ENCODE results near the gene HHATL. TPM values are rescaled to one million over a fixed set of nuclear protein-coding genes. Genes with fewer than 3 reads are reported as not detected.

The HHATL gene
- polyA plus RNA-seq, 1 donor = 0.18 TPM

GRCh38 chr3:42681361-42682038, 21.1 kb downstream of the HHATL start:
- Histone ChIP-seq H3K27me3 (ENCODE audit: control insufficient read depth, insufficient read depth, low read length) (peaks cover 36% of the 10 kb centered on the region), H3K27ac (ENCODE audit: low read length) (no peak overlapping the region), H3K36me3 (ENCODE audit: control insufficient read depth, insufficient read depth, low read length) (no peaks in the 10 kb centered on the region), H3K4me3 (ENCODE audit: low read length) (no peak overlapping the region), H3K9me3 (ENCODE audit: control insufficient read depth, low read depth, low read length) (no peaks in the 10 kb centered on the region), H3K4me1 (ENCODE audit: control insufficient read depth, insufficient read depth, low read length) (no peaks in the 10 kb centered on the region)
- WGBS (ENCODE audit: insufficient coverage, low lambda C conversion rate) = no CpG with 5 or more reads among the region's 10 CpGs
- no peak for DNase-seq

GRCh38 chr3:42680806-42681205, 21.8 kb downstream of the HHATL start:
- peaks cover 29% of the 10 kb centered on the region for H3K27me3 ChIP-seq (ENCODE audit: control insufficient read depth, insufficient read depth, low read length)
- no peak for DNase-seq
- no peak overlapping the region for H3K27ac ChIP-seq (ENCODE audit: low read length)
- H3K4me1 ChIP-seq (ENCODE audit: control insufficient read depth, insufficient read depth, low read length) = no peaks in the 10 kb centered on the region
- H3K36me3 ChIP-seq (ENCODE audit: control insufficient read depth, insufficient read depth, low read length) = no peaks in the 10 kb centered on the region
- H3K9me3 ChIP-seq (ENCODE audit: control insufficient read depth, low read depth, low read length) = no peaks in the 10 kb centered on the region
- no CpG with 5 or more reads among the region's 4 CpGs for WGBS (ENCODE audit: insufficient coverage, low lambda C conversion rate)
- H3K4me3 ChIP-seq (ENCODE audit: low read length) = no peak overlapping the region

GRCh38 chr3:42680271-42680670, 22.3 kb downstream of the HHATL start:
- no peak for DNase-seq
- no peak overlapping the region for H3K27ac ChIP-seq (ENCODE audit: low read length)
- WGBS (ENCODE audit: insufficient coverage, low lambda C conversion rate) = no CpG with 5 or more reads among the region's 1 CpG
- H3K4me1 ChIP-seq (ENCODE audit: control insufficient read depth, insufficient read depth, low read length) = no peaks in the 10 kb centered on the region
- H3K27me3 ChIP-seq (ENCODE audit: control insufficient read depth, insufficient read depth, low read length) = peaks cover 24% of the 10 kb centered on the region
- no peak overlapping the region for H3K4me3 ChIP-seq (ENCODE audit: low read length)
- H3K9me3 ChIP-seq (ENCODE audit: control insufficient read depth, low read depth, low read length) = no peaks in the 10 kb centered on the region
- no peaks in the 10 kb centered on the region for H3K36me3 ChIP-seq (ENCODE audit: control insufficient read depth, insufficient read depth, low read length)

GRCh38 chr3:42678447-42678846, 24.2 kb downstream of the HHATL start:
- Histone ChIP-seq H3K4me3 (ENCODE audit: low read length) (no peak overlapping the region), H3K27ac (ENCODE audit: low read length) (no peak overlapping the region), H3K36me3 (ENCODE audit: control insufficient read depth, insufficient read depth, low read length) (no peaks in the 10 kb centered on the region), H3K4me1 (ENCODE audit: control insufficient read depth, insufficient read depth, low read length) (no peaks in the 10 kb centered on the region), H3K27me3 (ENCODE audit: control insufficient read depth, insufficient read depth, low read length) (peaks cover 14% of the 10 kb centered on the region), H3K9me3 (ENCODE audit: control insufficient read depth, low read depth, low read length) (no peaks in the 10 kb centered on the region)
- no CpG with 5 or more reads among the region's 2 CpGs for WGBS (ENCODE audit: insufficient coverage, low lambda C conversion rate)
- DNase-seq = no peak

GRCh38 chr3:42675909-42676308, 26.7 kb downstream of the HHATL start:
- Histone ChIP-seq H3K27ac (ENCODE audit: low read length) (no peak overlapping the region), H3K4me3 (ENCODE audit: low read length) (no peak overlapping the region), H3K9me3 (ENCODE audit: control insufficient read depth, low read depth, low read length) (no peaks in the 10 kb centered on the region), H3K4me1 (ENCODE audit: control insufficient read depth, insufficient read depth, low read length) (no peaks in the 10 kb centered on the region), H3K27me3 (ENCODE audit: control insufficient read depth, insufficient read depth, low read length) (peaks cover 7% of the 10 kb centered on the region), H3K36me3 (ENCODE audit: control insufficient read depth, insufficient read depth, low read length) (no peaks in the 10 kb centered on the region)
- no peak for DNase-seq
- 100% methylated on average over 1 of the region's 2 CpGs for WGBS (ENCODE audit: insufficient coverage, low lambda C conversion rate)

- no peaks in the 10 kb centered on the region for H3K9me3 ChIP-seq (ENCODE audit: control insufficient read depth, low read depth, low read length)
- H3K27ac ChIP-seq (ENCODE audit: low read length) = no peak overlapping the region
- H3K4me3 ChIP-seq (ENCODE audit: low read length) = no peak overlapping the region
- no peaks in the 10 kb centered on the region for H3K36me3 ChIP-seq (ENCODE audit: control insufficient read depth, insufficient read depth, low read length)
- H3K4me1 ChIP-seq (ENCODE audit: control insufficient read depth, insufficient read depth, low read length) = no peaks in the 10 kb centered on the region
- no CpG with 5 or more reads among the region's 3 CpGs for WGBS (ENCODE audit: insufficient coverage, low lambda C conversion rate)
- H3K27me3 ChIP-seq (ENCODE audit: control insufficient read depth, insufficient read depth, low read length) = peaks cover 3% of the 10 kb centered on the region
- no peak for DNase-seq
These were observed 28.5 kb downstream of the HHATL start for GRCh38 chr3:42674146-42674545.

GRCh38 chr3:42673082-42673481, 29.5 kb downstream of the HHATL start:
- no peak for DNase-seq
- Histone ChIP-seq H3K36me3 (ENCODE audit: control insufficient read depth, insufficient read depth, low read length) (no peaks in the 10 kb centered on the region), H3K4me1 (ENCODE audit: control insufficient read depth, insufficient read depth, low read length) (no peaks in the 10 kb centered on the region), H3K27me3 (ENCODE audit: control insufficient read depth, insufficient read depth, low read length) (peaks cover 6% of the 10 kb centered on the region), H3K4me3 (ENCODE audit: low read length) (no peak overlapping the region), H3K27ac (ENCODE audit: low read length) (no peak overlapping the region), H3K9me3 (ENCODE audit: control insufficient read depth, low read depth, low read length) (no peaks in the 10 kb centered on the region)

- H3K27me3 ChIP-seq (ENCODE audit: control insufficient read depth, insufficient read depth, low read length) = peaks cover 6% of the 10 kb centered on the region
- DNase-seq = no peak
- H3K4me1 ChIP-seq (ENCODE audit: control insufficient read depth, insufficient read depth, low read length) = no peaks in the 10 kb centered on the region
- no peaks in the 10 kb centered on the region for H3K36me3 ChIP-seq (ENCODE audit: control insufficient read depth, insufficient read depth, low read length)
- no peak overlapping the region for H3K27ac ChIP-seq (ENCODE audit: low read length)
- no CpG with 5 or more reads among the region's 1 CpG for WGBS (ENCODE audit: insufficient coverage, low lambda C conversion rate)
- no peaks in the 10 kb centered on the region for H3K9me3 ChIP-seq (ENCODE audit: control insufficient read depth, low read depth, low read length)
- no peak overlapping the region for H3K4me3 ChIP-seq (ENCODE audit: low read length)
These were observed 30.1 kb downstream of the HHATL start for GRCh38 chr3:42672515-42672914.

- no CpG with 5 or more reads among the region's 1 CpG for WGBS (ENCODE audit: insufficient coverage, low lambda C conversion rate)
These were observed 31.9 kb downstream of the HHATL start for GRCh38 chr3:42670670-42671069.

GRCh38 chr3:42670051-42670576, 32.5 kb downstream of the HHATL start:
- DNase-seq = no peak

More at GRCh38 chr3:42670670-42671069, 31.9 kb downstream of the HHATL start:
- no peaks in the 10 kb centered on the region for H3K9me3 ChIP-seq (ENCODE audit: control insufficient read depth, low read depth, low read length)
- no peak for DNase-seq
- H3K36me3 ChIP-seq (ENCODE audit: control insufficient read depth, insufficient read depth, low read length) = no peaks in the 10 kb centered on the region
- no peaks in the 10 kb centered on the region for H3K4me1 ChIP-seq (ENCODE audit: control insufficient read depth, insufficient read depth, low read length)
- H3K4me3 ChIP-seq (ENCODE audit: low read length) = no peak overlapping the region
- no peak overlapping the region for H3K27ac ChIP-seq (ENCODE audit: low read length)
- peaks cover 6% of the 10 kb centered on the region for H3K27me3 ChIP-seq (ENCODE audit: control insufficient read depth, insufficient read depth, low read length)

GRCh38 chr3:42668793-42669217, 33.8 kb downstream of the HHATL start:
- no peaks in the 10 kb centered on the region for H3K9me3 ChIP-seq (ENCODE audit: control insufficient read depth, low read depth, low read length)
- DNase-seq = no peak
- no peak overlapping the region for H3K27ac ChIP-seq (ENCODE audit: low read length)
- H3K4me1 ChIP-seq (ENCODE audit: control insufficient read depth, insufficient read depth, low read length) = no peaks in the 10 kb centered on the region
- no CpG with 5 or more reads among the region's 4 CpGs for WGBS (ENCODE audit: insufficient coverage, low lambda C conversion rate)
- H3K36me3 ChIP-seq (ENCODE audit: control insufficient read depth, insufficient read depth, low read length) = no peaks in the 10 kb centered on the region
- no peak overlapping the region for H3K4me3 ChIP-seq (ENCODE audit: low read length)
- H3K27me3 ChIP-seq (ENCODE audit: control insufficient read depth, insufficient read depth, low read length) = peaks cover 6% of the 10 kb centered on the region

More at GRCh38 chr3:42670051-42670576, 32.5 kb downstream of the HHATL start:
- Histone ChIP-seq H3K9me3 (ENCODE audit: control insufficient read depth, low read depth, low read length) (no peaks in the 10 kb centered on the region), H3K4me1 (ENCODE audit: control insufficient read depth, insufficient read depth, low read length) (no peaks in the 10 kb centered on the region), H3K27me3 (ENCODE audit: control insufficient read depth, insufficient read depth, low read length) (peaks cover 6% of the 10 kb centered on the region), H3K36me3 (ENCODE audit: control insufficient read depth, insufficient read depth, low read length) (no peaks in the 10 kb centered on the region), H3K4me3 (ENCODE audit: low read length) (no peak overlapping the region), H3K27ac (ENCODE audit: low read length) (no peak overlapping the region)
- no CpG with 5 or more reads among the region's 7 CpGs for WGBS (ENCODE audit: insufficient coverage, low lambda C conversion rate)

Measured in large intestine (tissue), 3 donors.